Colon (tissue), 2 donors: ENCODE results near the gene CTCFL.
"Not testable (repeated sequence)": the region's sequence is repeated elsewhere in the genome, so short reads cannot be mapped to it uniquely, and the experiment has no call there.

Experiments
- FAIRE-seq: peaks from 2 replicates; lab custom pipeline; 2012; peaks lifted over from hg19 to GRCh38; lab: Jason Lieb, UNC
- donor health status: control.
- donor health status: control.

CTCFL gene

DNA sequence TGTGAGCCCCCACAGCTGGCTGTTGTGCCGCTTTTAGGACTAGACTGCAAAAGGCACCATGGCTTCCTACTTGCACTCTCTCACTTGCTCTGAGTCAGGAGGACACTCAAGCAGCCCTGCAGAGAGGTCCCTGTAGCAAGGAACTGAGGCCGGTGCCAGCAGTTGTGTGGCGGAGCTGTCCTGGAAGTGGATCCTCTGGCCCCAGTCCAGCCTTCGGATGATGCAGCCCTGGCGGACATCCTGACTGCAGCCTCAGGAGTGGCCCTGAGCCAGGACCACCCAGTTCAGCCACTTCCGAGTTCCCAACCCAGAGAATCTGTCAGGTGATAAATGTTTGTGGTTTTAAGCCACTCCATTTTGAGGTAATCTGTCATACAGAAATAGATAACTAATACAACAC is 17.5 kb downstream of the CTCFL start:
- FAIRE-seq: no peak

- no peak for FAIRE-seq
Measured at GRCh38 chr20:57505979-57506378, 19.0 kb downstream of the CTCFL start.

DNA sequence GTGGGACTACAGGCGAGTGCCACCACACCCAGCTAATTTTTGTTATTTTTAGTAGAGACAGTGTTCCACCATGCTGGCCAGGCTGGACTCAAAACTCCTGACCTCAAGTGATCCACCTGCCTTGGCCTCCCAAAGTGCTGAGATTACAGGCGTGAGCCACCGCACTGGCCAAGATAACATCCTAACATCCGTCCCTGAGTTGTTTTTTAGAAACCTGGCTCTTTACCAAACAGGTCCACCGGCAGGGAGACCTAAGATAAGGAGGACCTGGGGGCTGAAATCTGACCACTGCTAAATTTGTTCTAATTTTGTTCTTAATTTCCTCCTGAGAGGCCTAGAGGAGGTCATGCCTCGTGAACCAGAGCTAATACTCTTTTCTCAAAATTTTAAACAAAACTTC is 20.5 kb downstream of the CTCFL start:
- FAIRE-seq: no peak

DNA sequence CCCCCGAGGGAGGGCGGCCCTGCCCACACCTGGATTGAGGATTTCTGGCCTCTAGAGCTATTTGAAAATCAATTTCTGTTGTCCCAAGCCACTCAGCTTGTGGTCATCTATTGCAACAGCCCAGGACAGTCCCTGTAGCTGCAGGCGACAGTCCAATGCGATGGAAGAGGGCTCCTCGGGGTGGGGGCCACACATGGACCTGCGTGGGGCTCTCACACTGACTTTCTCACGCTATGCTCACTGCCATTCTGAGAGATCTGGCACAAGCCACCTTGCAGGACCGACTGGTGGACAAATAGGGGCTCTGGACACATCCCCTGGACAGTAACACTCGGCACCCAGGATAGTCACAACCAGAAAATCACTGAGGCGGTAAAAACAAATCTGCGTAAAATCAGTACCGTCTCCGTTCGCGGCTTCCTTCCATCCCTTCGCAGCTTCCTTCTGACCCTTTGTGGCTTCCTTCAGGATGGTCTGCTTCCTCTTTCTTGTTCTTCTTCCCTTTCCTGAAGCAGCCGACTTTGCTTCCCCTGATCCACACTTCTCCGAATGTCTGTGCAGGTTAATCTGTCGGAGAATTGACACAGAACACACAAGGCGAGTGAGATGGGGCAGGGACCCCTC is 21.8 kb downstream of the CTCFL start:
- FAIRE-seq: no peak

GRCh38 chr20:57502336-57502700 is 22.6 kb downstream of the CTCFL start:
- FAIRE-seq: no peak

DNA sequence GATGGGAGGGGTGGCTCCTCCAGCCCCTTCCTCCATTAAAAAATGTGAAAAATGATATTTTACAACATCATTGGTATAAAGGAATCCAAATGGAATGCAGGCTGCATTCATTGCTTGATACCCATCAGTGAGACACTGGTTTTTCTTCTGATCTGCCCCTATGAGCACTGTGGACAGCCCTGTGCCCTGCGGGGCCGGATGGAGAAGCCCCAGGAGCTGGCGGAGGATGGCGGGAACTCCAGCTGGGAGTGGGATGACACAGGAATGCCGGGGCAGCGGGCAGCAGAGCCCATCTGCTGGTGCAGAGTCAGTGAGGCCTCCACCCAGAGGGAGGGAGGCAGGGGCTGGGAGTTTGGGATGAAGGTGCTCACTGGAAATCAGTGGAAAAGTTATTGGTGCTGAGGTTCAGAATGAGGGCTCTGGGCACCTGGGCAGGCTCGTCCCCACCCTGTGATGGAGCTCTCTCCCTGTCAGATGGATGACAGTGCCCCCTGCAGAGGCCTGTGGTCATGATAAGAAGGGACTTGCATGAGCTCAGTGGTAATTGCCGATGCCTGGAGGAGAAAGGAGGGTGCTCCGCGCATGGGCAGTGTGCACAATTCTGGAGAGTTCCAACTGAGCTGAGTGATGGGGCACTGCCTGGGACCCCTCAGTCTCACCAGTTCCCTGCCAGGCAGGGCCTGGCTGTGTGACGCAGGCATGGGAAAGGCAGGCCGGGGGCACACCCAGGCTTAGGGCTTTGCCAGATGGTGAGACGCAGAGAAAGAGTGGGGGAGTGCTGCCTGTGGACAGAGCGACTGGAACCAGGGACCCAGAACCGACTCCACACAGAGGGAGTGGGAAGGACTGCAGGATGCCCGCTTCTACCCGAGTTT is 23.2 kb downstream of the CTCFL start:
- FAIRE-seq: no peak

GRCh38 chr20:57500962-57501361 is 24.0 kb downstream of the CTCFL start:
- FAIRE-seq: no peak

DNA sequence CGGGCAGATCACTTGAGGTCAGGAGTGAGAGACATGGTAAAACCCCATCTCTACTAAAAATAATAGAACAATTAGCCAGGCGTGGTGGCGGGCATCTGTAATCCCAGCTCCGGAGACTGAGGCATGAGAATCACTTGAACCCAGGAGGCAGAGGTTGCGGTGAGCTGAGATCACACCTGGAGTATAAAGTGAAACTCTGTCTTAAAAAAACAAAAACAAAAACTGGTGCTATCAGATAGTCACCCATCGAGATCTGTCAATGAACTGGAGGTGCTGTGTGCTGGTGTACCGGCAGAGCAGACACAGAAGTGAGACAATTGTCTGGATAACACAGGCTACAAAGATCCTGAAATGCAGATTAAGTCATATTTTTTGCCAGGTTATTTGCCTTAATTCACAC is 24.7 kb downstream of the CTCFL start:
- no peak for FAIRE-seq

GRCh38 chr20:57499676-57500075 is 25.3 kb downstream of the CTCFL start:
- no peak for FAIRE-seq

DNA sequence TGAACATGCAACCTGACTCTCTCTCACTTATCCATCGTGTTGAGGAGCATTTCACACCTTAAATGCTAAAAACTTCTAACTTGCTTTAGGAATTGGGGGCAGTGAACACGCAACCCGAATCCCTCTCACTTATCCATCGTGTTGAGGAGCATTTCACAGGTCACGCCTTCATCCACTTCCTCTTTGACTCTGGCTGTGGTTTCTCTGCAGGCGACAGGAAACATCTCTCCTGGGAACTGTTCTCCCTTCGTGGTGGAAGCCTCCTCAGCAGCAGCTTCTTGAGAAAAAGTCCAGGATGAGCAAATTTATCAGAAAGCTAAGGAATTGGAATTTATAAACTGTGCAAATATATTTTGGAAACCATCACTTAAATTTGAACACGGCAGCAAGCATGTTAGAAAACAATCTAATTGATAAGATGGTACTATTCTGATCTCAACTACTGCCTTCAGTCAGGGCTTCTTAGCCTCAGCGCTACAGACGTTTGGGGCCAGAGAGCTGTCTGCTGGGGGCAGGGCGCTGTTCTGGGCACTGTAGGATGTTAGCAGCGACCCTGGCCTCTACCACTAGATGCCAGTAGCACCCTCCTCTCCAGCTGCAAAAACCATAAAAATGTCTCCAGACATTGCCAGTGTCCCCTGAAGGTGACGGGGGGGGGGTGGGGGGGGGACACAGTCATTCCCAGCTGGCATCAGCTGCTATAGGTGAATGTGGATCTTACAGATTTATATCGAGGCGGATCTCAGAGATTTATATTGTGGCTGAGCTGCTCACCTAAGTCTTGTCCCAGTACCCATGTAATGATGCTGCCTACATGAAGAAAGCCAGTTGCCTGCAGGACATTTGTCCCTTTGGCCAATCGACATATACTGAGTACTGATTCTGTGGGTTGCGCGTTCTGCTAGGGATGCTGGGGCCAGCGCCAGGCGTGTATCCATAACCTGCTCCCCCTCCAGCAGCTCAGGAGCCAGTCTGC is 26.2 kb downstream of the CTCFL start:
- no peak for FAIRE-seq

- no peak for FAIRE-seq
Measured at GRCh38 chr20:57496592-57496991, 28.3 kb downstream of the CTCFL start.

GRCh38 chr20:57495978-57496377 is 29.0 kb downstream of the CTCFL start:
- FAIRE-seq: no peak

- no peak for FAIRE-seq
Measured at GRCh38 chr20:57493091-57493615, 31.8 kb downstream of the CTCFL start.

DNA sequence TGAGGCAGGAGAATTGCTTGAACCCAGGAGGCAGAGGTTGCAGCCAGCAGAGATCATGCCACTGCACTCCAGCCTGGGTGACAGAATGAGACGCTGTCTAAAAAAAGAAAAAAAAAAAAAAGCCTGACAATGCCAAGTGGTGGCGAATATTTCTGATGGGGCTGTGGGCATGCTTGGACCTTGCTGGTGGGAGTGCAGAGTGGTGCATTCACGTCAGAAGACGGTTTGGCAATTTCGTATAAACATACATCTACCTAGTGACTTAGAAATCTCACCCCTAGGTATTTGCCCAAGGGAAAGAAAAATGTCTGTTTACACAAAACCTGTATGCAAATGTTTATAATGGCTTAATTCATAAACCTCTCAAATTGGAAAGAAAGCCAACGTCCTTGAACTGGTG is 33.6 kb downstream of the CTCFL start:
- no peak for FAIRE-seq

DNA sequence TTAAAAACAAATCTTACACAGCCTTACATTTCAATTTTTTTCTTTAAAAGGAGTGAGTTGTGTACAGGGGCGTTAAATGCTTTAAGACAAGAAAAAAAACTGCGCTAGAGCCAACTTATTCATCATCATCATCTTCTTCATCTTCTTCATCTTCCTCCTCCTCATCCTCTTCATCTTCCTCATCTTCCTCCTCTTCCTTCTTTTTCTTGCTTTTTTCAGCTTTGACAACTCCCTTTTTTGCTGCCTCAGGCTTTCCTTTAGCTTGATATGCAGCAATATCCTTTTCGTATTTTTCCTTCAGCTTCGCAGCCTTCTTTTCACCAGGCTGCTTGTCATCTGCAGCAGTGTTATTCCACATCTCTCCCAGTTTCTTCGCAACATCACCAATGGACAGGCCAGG is 36.7 kb downstream of the CTCFL start:
- FAIRE-seq: not testable (repeated sequence)

DNA sequence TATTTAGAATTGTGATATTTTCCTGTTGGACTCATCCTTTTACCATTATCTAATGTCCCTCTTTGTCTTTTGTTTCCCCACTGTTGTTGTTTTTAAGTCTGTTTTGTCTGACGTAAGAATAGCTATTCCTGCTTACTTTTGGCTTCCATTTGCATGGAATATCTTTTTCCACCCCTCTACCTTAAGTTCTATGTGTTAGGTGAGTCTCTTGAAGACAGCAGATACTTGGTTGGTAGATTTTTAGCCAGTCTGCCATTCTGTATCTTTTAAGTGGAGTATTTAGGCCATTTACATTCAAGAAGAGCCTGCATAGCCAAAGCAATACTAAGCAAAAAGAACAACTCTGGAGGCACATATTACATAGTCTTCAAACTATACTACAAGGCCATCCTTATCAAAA is 39.2 kb downstream of the CTCFL start:
- FAIRE-seq: no peak

- FAIRE-seq: no peak
Measured at GRCh38 chr20:57484772-57485171, 40.2 kb downstream of the CTCFL start.

DNA sequence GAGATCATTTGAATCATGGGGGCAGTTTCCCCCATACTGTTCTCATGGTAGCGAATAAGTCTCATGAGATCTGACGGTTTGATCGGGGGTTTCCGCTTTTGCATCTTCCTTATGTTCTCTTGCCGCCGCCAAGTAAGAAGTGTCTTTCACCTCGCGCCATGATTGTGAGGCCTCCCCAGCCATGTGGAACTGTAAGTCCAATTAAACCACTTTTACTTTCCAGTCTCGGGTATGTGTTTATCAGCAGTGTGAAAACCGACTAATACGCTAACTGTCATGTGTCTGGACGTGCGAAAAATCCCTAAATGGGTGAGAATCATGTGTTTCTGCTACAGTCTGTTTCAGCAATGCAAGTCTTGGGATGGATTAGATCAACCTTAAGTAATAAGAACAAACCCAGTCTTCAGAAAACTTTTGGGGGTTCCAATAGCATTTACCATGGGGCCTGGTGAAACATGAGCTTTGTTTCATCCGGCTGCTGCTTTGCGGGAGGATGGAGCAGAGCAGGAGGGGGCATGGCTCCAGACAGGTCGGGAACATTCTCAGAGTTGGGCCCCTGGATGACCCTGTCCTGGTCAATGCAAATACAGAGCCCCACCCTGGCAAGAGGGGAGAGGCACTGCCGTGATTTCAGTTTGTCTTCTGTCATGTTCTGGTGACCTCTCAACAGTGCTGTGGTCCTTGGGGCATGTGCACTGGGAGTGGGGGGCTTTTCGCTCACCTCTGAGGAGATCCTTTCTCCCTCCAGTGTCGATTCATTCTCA is 41.5 kb downstream of the CTCFL start:
- no peak for FAIRE-seq

- no peak for FAIRE-seq
Measured at GRCh38 chr20:57482796-57483195, 42.1 kb downstream of the CTCFL start.

DNA sequence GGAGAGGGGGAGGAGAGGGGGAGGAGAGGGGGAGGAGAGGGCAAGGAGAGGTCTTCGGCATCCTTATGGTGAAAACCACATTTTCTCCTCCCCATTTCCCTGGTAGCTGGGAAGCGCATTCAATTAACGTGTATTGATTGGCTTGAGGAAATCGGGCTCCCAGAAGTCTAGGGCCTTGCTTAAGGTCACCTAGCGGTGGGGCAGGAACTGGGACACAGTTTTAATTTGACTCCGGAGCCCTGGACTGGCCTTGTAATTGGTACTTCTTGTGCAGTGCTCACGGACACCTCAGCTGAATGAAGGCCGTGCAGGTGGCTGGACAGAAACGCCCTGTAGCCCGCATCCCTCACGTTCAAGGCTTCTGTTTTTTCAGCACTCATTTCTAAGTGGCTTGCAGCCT is 42.8 kb downstream of the CTCFL start:
- no peak for FAIRE-seq

DNA sequence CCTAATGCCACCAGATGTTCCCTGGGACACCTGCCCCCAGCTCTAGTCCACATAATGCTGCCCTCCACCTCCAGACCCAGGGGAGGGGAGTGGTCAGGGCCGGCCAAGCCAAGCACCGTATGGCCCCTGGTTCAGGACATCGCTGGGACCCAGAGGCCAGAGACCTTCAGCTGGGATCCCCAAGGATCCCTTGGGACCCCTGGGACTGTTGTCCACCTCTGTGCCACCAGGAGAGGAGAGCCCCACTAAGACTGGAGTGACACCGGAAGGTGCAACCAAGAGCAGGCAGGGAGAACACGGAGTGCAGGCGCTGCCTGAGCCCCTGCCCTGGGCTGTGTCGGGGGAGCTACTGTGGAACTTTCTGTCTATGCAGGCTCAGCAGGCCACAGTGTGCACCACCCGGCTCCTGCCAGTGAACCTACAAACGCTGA is 43.6 kb downstream of the CTCFL start:
- FAIRE-seq: no peak
